IPS-18a (cell line): Measurements from ENCODE around the gene GMDS.

Source experiments
- H3K27ac ChIP-seq: one replicate; pipeline ENCODE4 v1.5.1; 2013; ENCODE audit warnings: low read length
- H3K27me3 ChIP-seq: one replicate; pipeline ENCODE4 v1.6.1; 2013; ENCODE audit warnings: mild to moderate bottlenecking, low read length; ENCODE audit not compliant: control insufficient read depth, insufficient read depth
- H3K36me3 ChIP-seq: one replicate; pipeline ENCODE4 v1.6.1; 2013; ENCODE audit warnings: low read depth, low read length; ENCODE audit not compliant: control insufficient read depth
- H3K4me1 ChIP-seq: one replicate; pipeline ENCODE4 v1.6.1; 2013; ENCODE audit warnings: low read depth, low read length; ENCODE audit not compliant: control insufficient read depth
- H3K4me3 ChIP-seq: one replicate; pipeline ENCODE4 v1.5.1; 2013; ENCODE audit warnings: low read length
- H3K9ac ChIP-seq: one replicate; pipeline ENCODE4 v1.6.1; 2013; ENCODE audit warnings: mild to moderate bottlenecking, low read length, moderate library complexity
- H3K9me3 ChIP-seq: one replicate; pipeline ENCODE4 v1.6.1; 2013; ENCODE audit warnings: low read depth, low read length; ENCODE audit not compliant: control insufficient read depth

Gene GMDS

DNA sequence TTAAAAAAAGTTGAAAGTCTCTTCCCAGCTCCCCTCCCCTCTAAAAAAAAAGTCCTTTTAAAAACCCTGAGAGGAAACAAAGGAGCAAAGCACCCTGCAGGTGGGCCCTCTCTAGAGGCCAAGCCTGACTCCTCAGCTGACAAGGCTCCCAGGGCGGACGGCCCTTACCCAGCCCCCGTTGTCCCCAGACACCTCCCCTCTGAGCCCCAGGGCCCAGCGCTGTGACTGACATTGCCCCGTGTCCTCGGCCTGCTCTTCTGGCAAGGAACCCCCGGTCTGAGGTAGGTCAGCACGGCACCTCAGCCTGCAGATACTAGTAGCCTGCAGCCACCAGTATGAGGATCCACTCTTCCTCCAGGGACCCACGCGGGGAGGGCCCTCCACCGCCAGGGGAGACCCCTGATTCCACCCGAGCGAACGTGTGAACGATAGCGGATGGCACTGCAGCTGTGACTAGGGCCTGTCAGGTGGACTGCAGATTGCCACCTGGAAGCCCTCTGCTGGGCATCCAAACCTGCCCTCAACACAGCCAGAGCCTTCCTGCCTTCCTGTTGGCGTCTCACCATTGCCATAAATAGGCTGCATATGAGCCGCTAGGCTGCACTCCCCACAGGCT is 601.5 kb downstream of the GMDS start:
- peaks cover 14% of the 10 kb centered on the region for H3K4me1 ChIP-seq
- H3K4me3 ChIP-seq: no peak overlapping the region
- H3K9ac ChIP-seq: no peak overlapping the region
- H3K36me3 ChIP-seq: no peaks in the 10 kb centered on the region
- H3K27ac ChIP-seq: no peak overlapping the region
- no peaks in the 10 kb centered on the region for H3K27me3 ChIP-seq
- H3K9me3 ChIP-seq: no peaks in the 10 kb centered on the region

DNA sequence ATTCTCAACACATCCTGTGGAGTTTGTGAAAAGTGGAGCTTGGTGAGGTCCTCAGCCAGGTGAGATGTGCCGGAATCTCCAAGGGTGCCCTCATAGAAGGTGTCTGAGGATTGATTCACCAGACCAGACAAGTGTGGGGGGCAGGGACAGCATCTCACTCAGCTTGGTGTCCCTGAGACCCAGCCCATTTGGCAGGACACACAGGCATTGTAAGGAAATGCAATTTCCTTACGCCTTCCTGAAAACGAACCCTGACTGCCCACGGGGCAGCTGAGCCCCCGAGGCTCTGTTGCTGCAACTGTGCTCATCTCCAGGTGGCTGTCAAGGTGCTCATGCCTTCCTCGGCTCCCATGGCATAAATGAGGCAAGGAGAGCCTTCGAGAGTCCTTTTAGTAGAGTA is 602.3 kb downstream of the GMDS start:
- Histone ChIP-seq H3K9me3 (no peaks in the 10 kb centered on the region), H3K27me3 (no peaks in the 10 kb centered on the region), H3K27ac (no peak overlapping the region), H3K9ac (no peak overlapping the region), H3K36me3 (no peaks in the 10 kb centered on the region), H3K4me3 (no peak overlapping the region), H3K4me1 (peaks cover 14% of the 10 kb centered on the region)

DNA sequence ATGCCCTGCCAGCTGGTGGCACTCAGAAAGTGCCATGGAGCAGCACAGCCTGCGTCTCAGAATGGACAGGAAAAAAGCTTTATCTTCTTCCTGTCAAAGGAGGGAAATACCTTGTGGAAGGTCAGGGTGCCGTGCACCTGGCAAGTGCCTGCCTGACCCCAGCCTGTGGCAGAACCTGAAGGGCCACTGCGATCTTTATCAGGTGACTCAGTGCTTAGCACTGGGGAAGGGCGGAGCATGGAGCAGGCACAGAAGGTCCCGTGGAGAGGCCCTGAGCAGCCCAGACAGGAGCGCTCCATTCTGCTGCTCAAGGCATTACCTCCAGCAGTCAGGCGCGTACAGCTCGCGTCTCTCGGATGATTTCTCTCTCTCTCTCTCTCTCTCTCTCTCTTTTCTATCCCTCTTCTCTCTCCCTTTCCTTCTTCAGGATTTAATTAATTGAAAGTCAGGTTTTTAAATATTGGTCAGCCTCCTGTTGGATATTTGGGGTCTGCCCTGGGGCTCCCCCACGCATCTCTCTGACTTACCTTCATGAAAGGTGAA is 604.0 kb downstream of the GMDS start:
- no peak overlapping the region for H3K27ac ChIP-seq
- H3K9ac ChIP-seq: no peak overlapping the region

DNA sequence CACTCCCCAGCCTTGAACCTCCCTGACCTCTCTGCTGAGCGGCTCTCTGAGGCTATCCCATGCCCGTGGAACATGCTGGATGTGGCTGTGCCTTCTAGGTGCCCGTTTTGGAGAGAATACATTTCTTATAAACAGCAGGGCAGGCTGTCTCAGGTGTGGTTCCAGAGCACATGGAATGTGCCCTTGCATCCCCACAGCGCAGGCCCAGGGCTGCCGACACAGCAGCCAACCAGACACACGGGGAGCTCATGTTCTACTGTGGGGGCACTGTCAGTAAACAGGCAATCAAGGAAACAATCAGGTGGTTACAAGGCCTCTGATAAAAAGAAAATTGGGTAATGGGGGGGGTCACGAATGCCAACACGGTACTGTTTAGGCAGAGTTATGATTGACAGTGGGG is 604.9 kb downstream of the GMDS start:
- Histone ChIP-seq H3K27ac (no peak overlapping the region), H3K4me1 (peaks cover 14% of the 10 kb centered on the region), H3K4me3 (no peak overlapping the region)

More for the DNA sequence above, 604.0 kb downstream of the GMDS start:
- Histone ChIP-seq H3K36me3 (no peaks in the 10 kb centered on the region), H3K27me3 (no peaks in the 10 kb centered on the region), H3K4me1 (peaks cover 14% of the 10 kb centered on the region), H3K4me3 (no peak overlapping the region), H3K9me3 (no peaks in the 10 kb centered on the region)

DNA sequence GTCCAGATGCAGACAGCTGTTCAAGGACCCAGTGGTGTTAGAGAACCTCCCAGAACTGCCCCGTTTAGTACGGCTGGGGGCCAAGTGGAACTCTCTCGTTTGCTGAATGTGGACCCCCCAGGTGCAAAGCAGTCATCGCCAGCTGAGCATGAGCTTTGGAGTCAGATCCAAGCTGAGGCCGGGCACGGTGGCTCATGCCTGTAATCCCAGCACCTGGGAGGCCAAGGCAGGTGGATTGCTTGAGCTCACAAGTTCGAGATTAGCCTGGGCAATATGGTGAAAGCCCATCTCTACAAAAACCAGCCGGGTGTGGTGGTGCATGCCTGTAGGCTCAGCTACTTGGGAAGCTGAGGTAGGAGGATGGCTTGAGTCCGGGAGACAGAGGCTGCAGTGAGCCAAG is 606.0 kb downstream of the GMDS start:
- no peak overlapping the region for H3K4me3 ChIP-seq
- H3K36me3 ChIP-seq: no peaks in the 10 kb centered on the region
- no peak overlapping the region for H3K27ac ChIP-seq
- H3K9ac ChIP-seq: no peak overlapping the region
- H3K9me3 ChIP-seq: no peaks in the 10 kb centered on the region
- H3K27me3 ChIP-seq: no peaks in the 10 kb centered on the region
- peaks cover 14% of the 10 kb centered on the region for H3K4me1 ChIP-seq

More for the DNA sequence above, 604.9 kb downstream of the GMDS start:
- no peaks in the 10 kb centered on the region for H3K36me3 ChIP-seq
- H3K9ac ChIP-seq: no peak overlapping the region
- no peaks in the 10 kb centered on the region for H3K27me3 ChIP-seq
- no peaks in the 10 kb centered on the region for H3K9me3 ChIP-seq

DNA sequence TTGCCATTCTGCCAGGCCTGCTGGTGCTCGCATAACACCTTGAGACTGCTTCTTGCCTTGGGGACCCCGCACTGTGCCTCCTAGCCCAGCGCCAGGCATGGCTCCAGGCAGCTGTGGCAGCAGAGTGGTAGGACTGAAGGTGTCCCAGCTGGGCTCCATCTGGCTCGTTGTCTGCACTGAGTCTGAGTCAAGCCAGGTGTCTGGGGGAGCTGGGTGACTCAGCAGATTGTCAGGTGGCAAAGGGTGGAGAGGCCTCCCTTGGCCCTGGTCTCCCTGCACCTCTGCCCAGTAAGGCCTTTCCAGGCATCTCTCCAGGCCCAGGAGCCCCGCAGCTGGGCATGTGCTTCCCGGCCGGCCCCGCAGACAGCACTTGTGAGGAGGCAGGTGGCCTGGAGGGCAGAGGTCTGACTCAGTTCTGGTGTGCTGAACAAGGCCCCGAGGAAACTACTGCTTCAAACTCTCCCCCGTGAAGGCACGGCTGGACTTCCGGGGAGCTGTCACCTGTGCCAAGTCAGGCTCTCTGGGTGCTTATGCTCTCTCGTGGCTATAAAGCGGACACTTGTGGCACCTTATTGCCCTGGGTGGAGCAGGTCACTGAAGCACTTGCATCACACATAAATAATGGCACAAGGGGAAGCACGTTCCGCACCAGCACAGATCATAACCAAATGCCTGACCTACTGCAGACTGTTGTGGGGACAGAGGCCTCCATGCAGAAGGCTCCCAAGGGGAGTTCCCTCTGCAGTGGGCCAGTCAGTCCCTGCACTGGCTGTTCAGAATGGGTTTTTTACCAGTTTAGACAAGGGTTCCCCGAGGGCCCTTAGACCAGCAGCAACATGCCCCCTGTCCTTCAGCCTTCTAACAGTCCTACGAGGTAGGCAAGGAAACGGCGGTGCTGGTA is 608.2 kb downstream of the GMDS start:
- no peaks in the 10 kb centered on the region for H3K36me3 ChIP-seq
- H3K9ac ChIP-seq: no peak overlapping the region
- no peaks in the 10 kb centered on the region for H3K9me3 ChIP-seq
- no peak overlapping the region for H3K4me3 ChIP-seq
- H3K27me3 ChIP-seq: no peaks in the 10 kb centered on the region
- no peaks in the 10 kb centered on the region for H3K4me1 ChIP-seq
- H3K27ac ChIP-seq: no peak overlapping the region

DNA sequence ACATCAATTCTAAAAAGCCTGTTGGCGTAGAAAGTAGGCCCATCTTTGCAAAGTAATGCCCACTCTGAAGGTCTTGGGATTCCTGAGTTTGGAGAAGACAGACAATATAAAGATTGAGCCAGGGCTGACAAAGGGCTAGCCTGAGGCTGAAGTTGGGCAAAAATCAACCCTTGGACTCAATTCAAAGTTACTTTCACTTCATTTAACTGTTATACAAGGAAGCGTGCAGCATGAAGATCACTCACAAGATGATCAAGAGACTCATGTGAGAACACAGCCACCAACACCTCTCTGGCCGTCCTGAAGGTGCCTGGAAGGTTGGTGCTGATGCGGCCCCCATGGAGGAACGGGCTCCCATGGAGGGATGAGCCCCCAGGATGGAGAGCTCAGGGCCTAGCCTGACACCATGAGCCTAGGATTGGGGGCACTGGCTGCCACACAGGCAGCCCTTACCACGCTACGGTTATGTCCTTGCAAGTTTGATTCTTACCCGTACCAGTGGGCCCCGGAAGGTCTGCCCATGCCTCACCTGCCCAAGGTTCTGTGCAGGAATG is 609.1 kb downstream of the GMDS start:
- H3K27me3 ChIP-seq: no peaks in the 10 kb centered on the region
- no peak overlapping the region for H3K27ac ChIP-seq
- no peaks in the 10 kb centered on the region for H3K9me3 ChIP-seq
- no peaks in the 10 kb centered on the region for H3K36me3 ChIP-seq
- H3K4me1 ChIP-seq: no peaks in the 10 kb centered on the region
- no peak overlapping the region for H3K9ac ChIP-seq
- H3K4me3 ChIP-seq: no peak overlapping the region

DNA sequence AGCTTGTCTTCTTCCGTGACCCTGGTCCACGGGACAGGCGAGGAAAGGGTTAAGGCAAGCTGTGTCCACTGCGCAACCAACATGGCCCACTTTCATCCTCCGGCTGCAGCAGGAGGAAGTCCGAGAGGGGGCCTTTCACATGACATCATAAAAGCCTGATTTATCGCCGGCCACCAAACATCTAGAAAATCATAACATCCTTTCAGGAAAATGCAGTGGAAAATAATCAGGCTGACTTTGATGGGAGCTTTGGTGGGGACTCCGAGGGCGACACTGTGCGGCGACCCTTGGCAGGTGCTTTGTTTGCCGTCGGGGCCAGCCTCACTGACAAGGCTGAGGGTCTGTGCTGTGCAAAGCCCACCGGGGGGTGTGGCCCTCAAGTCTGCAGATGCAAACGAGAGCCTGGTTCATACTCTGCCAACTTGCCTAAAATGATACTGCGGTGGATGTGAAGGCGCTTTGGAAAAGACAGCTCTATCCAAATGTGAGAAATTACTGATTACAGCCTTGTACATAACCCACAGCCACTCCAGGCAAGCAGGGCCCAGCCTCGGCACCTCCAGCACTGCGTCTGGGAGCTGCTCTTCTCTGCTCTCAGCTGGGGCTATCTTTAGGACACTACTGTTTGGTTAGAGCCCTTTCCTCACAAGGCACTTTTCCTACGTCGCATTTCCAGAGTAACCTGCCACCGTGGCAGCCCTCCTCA is 609.9 kb downstream of the GMDS start:
- Histone ChIP-seq H3K4me1 (no peaks in the 10 kb centered on the region), H3K27me3 (peaks cover 3% of the 10 kb centered on the region), H3K27ac (no peak overlapping the region), H3K36me3 (no peaks in the 10 kb centered on the region), H3K4me3 (no peak overlapping the region), H3K9me3 (no peaks in the 10 kb centered on the region), H3K9ac (no peak overlapping the region)

DNA sequence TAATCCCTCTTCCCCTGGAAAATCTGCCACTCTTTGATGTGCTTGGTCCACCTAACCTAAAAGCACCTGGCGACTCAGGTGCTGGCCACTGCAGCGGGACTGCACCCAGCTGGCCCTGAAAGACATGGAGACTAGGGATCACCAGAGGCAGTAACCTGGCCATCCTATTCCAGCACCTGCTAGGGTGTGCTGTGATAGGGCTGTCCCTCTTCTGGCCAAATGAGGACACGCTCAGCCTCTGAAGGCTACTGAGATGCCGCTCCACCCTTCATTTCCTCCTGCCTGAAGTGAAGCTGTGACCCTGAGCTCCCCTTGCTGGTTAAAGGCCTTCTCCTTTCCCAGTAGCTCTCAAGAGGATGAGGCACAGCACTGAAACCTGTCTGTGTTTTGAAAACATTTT is 611.3 kb downstream of the GMDS start:
- Histone ChIP-seq H3K36me3 (no peaks in the 10 kb centered on the region), H3K4me3 (no peak overlapping the region), H3K4me1 (no peaks in the 10 kb centered on the region), H3K9me3 (no peaks in the 10 kb centered on the region), H3K27me3 (peaks cover 16% of the 10 kb centered on the region), H3K9ac (no peak overlapping the region), H3K27ac (no peak overlapping the region)

DNA sequence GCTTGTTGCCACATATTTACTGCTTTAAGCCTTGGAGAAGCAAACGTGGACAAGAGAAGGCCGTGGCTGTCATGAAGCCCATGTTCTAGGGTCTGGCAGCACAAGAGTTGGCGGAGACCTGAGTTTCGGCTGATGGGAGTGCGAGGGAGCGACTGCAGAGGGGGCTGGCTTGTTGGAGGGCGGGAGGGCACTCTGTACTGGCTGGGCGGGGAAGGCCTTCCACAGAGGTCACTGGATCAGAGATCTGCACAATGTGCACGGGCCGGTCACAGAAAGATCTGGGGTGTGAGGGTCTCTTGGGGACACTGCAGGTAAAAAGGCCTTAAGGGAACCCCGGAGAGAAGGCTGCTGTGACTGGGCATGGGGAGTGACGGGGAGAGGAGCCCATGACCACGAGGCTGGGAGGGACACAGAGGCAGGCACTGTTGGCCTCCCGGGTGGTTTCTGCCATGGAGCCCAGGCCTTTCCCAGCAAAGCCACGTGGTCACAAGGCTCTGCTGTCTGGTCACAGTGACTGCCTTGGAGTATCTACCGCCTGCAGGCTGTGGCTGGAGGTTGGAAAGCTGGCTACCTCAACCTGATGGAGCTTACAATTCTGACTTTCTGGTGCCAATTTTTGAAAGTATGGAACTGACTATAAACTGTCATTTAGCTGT is 611.9 kb downstream of the GMDS start:
- Histone ChIP-seq H3K4me1 (no peaks in the 10 kb centered on the region), H3K9ac (no peak overlapping the region), H3K36me3 (no peaks in the 10 kb centered on the region), H3K4me3 (no peak overlapping the region), H3K27ac (no peak overlapping the region), H3K27me3 (peaks cover 22% of the 10 kb centered on the region), H3K9me3 (no peaks in the 10 kb centered on the region)

DNA sequence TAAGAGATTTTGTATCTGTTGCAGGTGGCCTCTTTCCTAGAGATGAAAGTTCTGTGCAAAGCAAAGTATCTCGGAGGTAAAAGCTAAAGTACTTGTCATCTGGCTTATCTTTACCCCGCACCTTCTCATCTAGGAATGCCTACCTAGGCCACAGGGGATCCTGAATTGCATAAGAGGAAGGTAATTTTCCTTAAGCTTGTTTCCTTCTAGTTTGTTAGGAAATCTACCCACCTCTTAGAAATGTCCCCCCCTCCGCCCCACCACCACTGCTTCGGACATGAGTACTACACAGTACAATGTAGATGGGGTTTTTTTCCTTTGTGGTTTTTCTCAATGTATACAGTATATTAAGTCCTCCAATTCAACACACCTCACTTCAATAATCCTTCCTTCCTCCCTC is 614.2 kb downstream of the GMDS start:
- Histone ChIP-seq H3K9me3 (no peaks in the 10 kb centered on the region), H3K9ac (no peak overlapping the region), H3K4me3 (no peak overlapping the region), H3K27ac (no peak overlapping the region), H3K36me3 (no peaks in the 10 kb centered on the region), H3K27me3 (peaks cover 44% of the 10 kb centered on the region), H3K4me1 (no peaks in the 10 kb centered on the region)
